Globus pallidus (tissue), 1 donor: ENCODE measurements around the gene KLHL6.
"Not testable (repeated sequence)": the region's sequence is repeated elsewhere in the genome, so short reads cannot be mapped to it uniquely, and the experiment has no call there.

ENCODE experiments used
- DNase-seq: peaks from one replicate; pipeline ENCODE4 v3.0.0-alpha.2; 2015; ENCODE audit warnings: low spot score

The KLHL6 gene

GRCh38 chr3:183447206-183448001 lies 108.1 kb downstream of the KLHL6 start:
- peak; percentile 80 for DNase-seq

GRCh38 chr3:183446838-183447205 lies 108.7 kb downstream of the KLHL6 start:
- no peak for DNase-seq

DNA sequence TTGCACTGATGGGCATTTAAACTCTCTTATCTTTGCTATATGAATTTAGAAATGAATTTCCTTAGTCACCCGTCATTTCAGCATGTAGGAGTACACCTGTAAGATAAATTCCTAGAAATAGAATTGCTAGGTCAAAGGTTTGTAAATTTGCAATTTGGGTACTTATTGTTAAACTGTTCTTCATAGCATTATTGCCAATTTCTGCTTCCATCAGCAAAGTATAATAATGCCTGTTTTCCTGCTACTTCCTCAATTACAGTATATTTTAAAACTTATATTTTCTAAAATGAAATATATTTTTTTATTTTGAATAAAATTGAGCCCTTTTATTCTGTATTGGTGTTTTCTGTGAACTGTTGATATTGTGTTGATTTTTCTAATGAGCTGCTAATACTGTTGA lies 110.8 kb downstream of the KLHL6 start:
- DNase-seq: no peak

DNA sequence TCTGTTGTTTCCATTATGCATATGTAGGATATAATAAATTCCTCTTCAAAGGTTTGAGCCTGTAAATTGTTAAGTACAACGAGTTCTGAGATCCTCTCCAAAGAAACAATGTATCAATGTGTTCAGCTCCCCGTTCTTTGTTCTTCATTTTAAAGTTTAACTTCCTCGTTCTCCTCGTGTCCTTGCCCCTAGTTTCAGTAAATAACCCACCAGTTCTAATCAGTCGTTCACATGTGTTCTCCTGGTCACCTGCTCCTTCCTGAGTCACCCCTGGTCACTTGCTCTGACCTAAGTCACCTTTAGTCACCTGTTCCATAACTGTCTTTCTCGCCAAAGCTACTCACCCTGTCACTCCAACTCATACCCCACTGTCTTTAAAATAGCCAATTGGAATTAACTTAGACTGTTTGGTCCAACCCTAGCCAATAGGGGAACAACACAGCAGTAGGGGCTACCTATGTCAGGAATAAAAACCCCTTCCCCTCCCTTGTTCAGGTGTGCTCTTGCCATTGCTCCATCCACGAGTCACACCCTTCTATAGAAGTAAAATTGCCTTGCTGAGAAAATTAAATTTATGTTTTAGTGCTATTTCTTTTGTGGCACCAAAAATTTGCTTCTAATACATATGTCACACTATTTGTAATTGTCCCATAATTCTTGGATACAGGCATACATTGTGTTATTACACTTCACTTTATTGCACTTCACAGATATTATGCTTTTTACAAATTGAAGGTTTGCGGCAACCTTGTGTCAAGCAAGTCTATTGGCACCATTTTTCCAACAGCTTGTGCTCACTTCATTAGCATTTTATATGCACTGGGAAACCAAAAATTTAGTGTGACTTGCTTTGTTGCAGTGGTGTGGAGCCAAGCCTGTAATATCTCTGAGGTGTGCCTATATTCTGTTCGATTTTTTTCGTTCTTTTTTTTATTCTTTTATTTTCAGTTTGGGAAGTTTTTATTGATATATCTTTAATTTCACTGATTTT lies 111.8 kb downstream of the KLHL6 start:
- no peak for DNase-seq

- DNase-seq: no peak
Observed at GRCh38 chr3:183442994-183443393, 112.5 kb downstream of the KLHL6 start.

DNA sequence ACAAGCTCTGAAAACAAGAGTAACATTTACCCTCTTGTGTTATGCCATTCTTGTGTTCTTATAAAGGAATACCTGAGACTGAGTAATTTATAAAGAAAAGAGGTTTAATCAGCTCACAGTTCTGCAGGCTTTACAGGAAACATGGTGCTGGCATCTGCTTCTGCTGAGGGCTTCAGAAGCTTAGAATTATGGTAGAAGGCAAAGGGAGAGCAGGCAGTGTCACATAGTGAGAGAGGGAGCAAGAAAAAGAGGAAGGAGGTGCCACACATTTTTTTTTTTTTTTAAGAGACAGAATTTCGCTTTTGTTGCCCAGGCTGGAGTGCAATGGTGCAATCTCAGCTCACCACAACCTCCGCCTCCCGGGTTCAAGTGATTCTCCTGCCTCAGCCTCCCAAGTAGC lies 115.0 kb downstream of the KLHL6 start:
- DNase-seq: not testable (repeated sequence)

GRCh38 chr3:183439515-183439914 lies 116.0 kb downstream of the KLHL6 start:
- no peak for DNase-seq

DNA sequence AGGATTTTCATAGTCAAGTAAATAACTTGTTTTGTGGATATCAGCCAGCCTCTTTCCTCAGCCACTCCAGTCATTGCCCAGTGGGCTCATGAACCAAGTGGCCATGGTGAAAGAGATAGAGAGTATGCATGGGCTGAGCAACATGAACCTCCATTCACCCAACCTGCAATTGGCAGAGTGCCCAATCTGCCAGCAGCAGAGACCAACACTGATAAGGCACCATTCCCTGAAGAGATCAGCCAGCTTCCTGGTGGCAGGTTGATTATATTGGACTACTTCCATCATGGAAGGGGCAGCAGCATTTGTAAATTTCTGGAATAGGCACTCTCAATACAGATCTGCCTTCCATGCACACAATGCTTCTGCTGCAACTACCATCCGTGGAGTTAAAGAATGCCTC lies 116.8 kb downstream of the KLHL6 start:
- no peak for DNase-seq

- no peak for DNase-seq
Observed at GRCh38 chr3:183437666-183438564, 117.6 kb downstream of the KLHL6 start.
